ENCODE results near the gene PPP1R14C.
A peak's percentile ranks its signal among the peaks of the same experiment; 100 is the strongest.

The PPP1R14C gene

GRCh38 chr6:150269130-150269856, 126.4 kb downstream of the PPP1R14C start:
- DNase-seq = no peak

DNA sequence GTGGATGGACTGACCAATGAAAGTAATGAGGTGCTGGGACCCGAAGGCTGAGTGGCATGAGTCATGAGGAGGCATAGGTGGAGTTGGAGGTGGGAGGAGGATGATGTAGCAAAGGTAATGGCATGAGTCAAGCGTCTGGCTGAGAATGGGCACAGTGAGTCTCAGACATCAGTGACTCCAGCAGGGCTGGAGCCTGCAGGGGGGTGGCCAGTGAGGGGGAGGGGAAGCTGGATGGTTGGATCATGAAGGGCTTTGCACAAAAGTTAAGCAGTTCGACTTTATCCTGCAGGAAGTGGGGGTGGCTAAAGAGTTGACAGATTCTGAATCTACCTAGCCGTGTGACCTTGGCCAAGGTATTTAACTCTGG, 127.0 kb downstream of the PPP1R14C start:
- no peak for DNase-seq

DNA sequence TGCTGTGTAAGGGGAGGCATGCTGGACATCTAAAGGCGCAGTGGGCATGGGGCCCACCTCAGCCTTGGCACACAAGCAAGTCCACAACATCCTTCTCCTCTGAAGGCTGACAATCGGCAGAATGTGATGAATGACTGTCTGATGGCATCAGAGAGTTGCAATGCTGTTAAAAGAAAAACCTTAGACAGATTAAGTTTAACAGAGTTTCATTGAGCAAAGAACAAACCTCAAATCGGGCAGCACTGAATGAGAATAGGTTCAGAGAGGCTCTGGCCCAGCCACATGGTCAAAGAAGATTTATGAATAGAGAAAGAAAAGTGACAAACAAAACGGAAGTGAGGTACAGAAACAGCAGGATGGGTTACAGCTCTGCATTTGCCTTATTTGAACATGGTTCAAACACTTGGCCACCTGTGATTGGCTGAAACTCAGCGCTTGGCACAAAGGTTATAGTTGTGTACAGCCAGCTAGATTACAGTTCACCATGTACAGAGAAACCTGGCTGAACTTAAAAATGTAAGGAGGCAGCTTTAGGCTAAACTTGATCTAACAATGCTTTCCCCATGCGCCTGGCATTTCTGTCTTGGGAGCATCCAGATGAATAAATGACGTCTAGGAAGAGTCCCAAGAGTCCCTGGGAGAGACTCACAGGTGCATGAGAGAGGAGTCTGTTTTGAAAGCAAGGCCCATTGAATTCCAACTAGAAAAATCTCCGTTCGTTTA, 127.6 kb downstream of the PPP1R14C start:
- DNase-seq = no peak

- no peak for DNase-seq
Observed at GRCh38 chr6:150271172-150271500, 128.3 kb downstream of the PPP1R14C start.

DNA sequence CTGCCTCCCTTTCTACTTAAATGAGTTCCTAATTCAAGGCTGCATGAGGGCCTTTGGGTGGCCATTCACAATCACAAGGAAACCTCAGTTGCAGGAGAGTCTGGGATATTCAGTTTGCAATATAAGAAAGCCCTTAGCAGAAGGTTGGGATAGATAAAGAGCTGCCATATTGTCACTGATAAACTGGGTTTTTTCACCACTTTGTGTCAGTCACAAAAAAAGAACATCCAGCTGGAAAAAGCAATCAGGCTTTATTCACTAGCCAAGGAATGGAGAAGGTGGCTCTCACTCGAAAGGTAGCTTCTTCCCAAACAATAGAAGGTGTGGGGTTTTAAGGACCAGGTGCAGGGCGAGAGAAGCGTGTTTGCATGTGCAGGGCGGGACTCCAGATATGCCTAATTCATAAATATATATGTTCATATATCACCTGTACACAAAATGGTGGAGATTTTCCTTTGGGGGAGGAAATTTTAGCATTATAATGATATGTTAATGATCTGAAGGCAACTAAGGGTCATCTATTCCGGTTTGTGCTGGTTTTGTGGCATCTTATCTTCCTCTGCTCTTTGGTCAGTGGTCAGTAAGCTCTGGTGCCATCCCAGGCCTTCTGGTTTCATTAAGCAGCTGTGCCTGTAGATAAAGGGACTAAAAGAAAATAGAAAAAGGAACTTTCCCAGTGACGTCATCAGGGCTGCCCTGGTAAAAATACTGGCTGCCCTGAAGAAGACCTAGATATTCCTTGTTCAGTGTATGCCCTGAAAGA, 128.8 kb downstream of the PPP1R14C start:
- DNase-seq = no peak

- no peak for DNase-seq
Observed at GRCh38 chr6:150272264-150272975, 129.6 kb downstream of the PPP1R14C start.

DNA sequence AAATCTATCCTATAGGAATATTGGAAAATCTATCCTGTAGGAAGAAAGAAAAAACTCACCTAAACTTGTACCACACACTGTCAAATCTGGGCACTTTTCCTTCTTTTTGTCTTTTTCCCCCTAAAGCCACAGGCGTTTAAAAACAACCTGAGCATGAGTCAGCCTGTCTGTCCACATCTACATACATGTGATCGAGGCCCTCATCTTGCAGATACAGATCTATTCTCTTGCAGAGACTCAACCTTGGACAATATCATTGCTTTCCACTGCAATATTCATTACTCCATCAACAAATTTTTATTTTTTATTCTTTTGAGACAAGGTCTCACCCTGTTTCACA, 130.1 kb downstream of the PPP1R14C start:
- DNase-seq = no peak

DNA sequence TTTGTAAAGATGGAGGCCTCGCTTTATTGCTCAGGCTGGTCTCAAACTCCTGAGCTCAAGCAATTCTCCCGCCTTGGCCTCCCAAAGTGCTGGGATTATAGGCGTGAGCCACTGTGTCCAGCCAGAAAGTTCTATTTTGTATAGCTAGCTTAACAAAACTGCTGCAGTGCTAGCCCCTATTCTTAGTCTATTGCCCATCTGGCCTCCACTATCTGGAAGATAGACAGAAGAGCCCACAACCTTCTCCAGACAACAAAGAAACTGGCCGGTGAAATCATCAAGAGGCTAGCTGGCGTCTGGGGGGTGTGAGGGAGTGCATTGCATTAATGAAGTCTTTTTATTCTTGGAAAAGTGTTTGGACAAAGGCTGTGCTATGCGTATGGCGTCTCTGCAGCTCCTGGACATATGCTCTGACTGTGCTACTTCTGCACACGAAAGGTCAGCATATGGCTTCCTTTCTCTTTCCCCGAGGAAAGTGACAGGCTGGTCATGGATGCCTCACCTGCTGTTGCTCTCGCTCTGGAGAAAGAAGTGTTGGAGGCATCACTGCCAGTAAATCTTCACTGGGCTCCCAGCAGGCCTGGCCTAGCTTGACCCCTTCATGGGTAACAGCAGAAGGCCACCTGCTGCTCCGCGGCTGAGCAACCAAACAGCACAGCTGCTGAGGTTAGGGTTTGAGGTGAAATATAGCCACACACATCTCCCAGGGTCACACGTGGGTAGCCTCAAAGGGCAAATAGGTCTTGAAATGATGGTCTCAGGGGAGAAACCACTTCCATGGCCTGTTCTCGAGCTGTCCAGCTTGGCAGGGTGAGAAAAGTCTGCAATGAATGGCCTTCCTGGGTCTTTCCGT, 130.8 kb downstream of the PPP1R14C start:
- no peak for DNase-seq

- no peak for DNase-seq
Observed at GRCh38 chr6:150275489-150275888, 132.6 kb downstream of the PPP1R14C start.

DNA sequence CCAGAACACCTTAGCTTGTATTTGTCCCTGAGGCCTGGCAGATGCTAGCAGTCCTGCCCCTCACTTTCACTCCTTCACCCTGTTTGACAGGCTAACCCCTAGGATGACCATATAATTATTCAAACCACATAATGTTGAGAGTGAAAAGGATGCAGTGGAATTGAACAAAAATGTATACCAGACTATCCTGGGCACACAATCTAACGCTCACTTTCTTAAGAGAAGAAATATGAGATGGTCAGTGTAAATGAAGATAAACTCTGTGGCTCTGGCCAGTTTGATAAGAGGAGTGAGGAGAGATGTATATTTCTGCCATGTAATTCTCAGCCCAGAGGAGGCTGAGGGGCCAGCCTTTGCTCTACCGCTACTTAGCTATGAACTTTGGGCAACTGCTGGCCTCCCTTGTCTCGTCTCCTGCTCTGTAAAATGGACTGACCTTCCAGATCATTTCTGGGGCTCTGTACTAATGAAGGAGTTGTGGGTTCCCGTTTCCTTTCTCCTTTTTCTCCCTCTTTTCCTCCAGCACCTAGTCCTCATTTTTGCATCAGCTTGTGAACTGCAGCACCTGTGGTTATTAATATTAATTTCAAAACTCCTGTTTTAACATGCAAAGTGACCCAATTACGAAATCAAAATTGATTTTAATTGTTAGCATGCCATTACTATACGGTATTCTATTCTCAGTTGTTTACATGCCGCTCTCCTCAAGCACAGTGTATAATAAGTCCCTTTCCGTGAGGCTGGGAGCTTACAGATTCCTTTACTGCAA, 133.5 kb downstream of the PPP1R14C start:
- DNase-seq = no peak

DNA sequence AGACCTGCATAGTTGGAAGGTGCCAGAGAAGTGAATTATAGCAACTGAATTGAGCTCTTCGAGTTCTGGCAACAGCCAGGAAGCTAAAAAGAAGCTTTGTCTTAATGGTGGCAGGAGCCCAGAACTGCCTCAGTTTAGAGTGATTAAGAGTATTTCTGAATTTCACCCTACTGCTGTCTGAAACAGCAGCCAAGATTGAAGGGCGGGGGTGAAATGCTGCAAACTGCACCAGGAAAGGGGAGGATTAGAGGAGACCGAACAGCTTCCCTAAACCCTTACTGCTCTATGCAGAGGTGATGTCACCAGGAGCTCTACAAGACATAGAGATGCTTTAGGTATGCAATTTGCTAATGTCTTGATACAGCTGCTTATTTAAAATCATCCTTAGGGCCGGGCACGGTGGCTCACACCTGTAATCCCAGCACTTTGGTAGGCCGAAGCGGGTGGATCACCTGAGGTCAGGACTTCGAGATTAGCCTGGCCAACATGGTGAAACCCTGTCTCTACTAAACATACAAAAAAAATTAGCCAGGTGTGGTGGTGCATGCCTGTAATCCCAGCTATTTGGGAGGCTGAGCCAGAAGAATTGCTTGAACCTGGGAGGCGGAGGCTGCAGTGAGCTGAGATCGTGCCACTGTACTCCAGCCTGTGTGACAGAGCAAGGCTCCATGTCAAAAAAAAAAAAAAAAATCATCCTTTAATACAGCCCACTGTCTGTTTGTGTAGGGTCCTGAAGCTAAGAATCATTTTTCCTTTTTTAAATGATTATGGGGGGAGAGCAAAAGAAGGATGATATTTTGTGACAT, 134.3 kb downstream of the PPP1R14C start:
- peak in 14 of 56 donors; percentile 1 to 50 (median 16) for DNase-seq

- no peak for DNase-seq
Observed at GRCh38 chr6:150279533-150279932, 136.7 kb downstream of the PPP1R14C start.

DNA sequence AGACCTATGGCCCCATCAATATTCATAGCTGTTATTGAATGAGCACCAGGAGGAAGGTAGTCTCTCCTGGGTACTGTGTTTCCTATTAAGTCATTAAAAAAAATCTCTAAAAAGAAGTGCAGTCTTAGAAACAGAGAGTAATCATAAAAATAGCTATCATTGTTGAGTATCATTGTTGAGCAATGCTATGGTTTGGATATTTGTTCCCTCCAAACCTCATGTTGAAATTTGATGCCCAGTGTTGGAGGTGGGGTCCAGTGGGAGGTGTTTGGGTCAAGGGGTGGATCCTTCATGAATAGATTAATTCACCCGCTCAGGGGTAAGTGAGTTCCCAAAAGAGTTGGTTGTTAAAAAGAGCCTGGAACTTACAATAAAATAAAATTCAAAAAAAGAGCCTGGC, 137.9 kb downstream of the PPP1R14C start:
- DNase-seq = no peak

DNA sequence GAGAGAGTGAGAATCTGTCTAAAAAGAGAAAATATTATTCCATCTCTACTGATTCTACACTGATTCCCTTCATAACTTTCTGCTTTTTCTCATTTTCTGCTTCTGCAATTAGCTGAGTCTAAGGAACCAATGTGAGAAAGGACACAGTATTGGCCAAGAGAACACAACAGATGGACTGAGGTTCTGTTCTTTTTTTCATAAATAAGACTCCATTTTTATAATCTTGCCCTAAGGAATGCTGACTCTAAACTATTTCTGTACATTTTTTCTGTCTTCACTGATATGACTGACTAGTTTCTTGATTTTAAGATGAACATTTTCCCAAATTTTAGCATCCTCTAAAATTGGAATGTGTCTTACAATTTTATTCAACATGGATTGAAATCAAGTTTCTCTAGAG, 138.9 kb downstream of the PPP1R14C start:
- no peak for DNase-seq

DNA sequence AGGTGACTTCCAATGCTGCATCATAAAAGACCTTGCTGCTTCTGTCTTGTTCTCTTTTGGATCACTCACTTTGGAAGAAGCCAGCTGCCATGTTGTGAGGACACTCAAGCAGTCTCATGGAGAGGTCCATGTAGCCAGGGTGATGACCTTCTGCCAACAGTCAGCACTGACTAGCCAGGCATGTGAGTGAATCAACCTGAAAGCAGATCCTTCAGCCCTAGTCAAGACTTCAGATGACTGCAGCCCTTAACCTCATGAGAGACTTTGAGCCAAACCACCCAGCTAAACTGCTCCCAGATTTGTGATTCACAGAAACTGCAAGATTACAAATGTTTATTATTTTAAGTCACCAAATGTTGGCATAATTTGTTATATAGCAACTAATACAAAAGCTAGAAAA, 140.0 kb downstream of the PPP1R14C start:
- no peak for DNase-seq

DNA sequence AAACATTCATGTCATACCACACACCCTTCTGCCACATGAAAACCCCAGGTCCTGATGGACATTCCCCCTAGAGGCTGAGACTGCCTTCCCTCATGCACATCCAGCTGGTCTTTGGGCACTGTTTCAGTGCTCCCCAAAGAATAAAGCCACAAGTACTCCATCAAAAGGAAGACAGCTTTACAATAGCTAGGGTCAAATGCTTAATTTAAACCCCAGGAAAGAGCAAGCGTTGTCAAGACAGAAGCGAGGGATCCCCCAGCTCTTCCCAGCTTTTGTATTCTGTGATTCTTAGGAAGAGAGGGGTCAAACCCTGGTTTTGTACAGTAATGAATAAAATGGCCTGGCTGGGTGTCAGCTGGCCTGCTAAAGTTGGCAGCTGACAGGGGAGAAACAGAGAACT, 143.6 kb downstream of the PPP1R14C start:
- DNase-seq = no peak

- no peak for DNase-seq
Observed at GRCh38 chr6:150286912-150287311, 144.1 kb downstream of the PPP1R14C start.

- no peak for DNase-seq
Observed at GRCh38 chr6:150288456-150288855, 145.6 kb downstream of the PPP1R14C start.

DNA sequence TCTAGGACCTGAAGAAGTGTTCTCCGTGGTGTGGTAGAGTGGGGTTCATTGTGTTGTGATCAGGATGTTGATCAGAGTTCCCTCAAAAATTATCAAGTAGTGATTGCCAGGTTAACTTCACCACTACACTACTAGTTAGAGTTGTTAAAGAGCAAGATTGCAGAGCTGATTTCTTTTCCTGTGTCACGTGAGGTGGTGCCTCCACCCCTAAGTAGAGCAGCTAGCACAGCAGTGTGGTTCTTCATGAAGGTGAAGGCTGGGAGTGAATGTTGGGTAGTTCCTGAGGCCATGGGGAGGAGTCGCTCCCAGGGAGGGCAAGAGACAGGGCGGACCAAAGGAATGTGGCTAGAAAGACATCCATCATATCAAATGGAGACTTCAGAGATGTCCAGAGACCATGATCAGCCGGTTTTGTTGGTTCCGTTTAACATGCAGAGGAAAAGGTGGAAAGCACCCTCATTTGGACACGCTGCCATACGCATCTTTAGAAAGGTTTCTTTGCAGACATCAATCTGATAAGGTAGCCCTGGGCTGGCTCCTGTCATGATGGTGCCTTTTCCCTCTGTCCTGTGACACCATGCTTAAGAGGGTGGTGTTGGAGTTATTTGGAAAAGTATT, 146.7 kb downstream of the PPP1R14C start:
- DNase-seq = no peak

Measured in nucleus accumbens (tissue), 56 donors.